HG02943 (cell line): ENCODE results near the gene SPATS2L.

ENCODE experiments used
- ATAC-seq: cut with Tn5 transposase; IDR thresholded peaks from one replicate; pipeline ENCODE4 v1.9.1; 2021; ENCODE audit warnings: mild to moderate bottlenecking, low read depth, moderate library complexity; ENCODE audit not compliant: unreplicated experiment

The SPATS2L gene

GRCh38 chr2:200348897-200349563 is 42.5 kb downstream of the SPATS2L start:
- ATAC-seq: no peak

- ATAC-seq: no peak
Observed at GRCh38 chr2:200349868-200350267, 43.4 kb downstream of the SPATS2L start.

- no peak for ATAC-seq
Observed at GRCh38 chr2:200350850-200351285, 44.4 kb downstream of the SPATS2L start.

- ATAC-seq: no peak
Observed at GRCh38 chr2:200351815-200352214, 45.3 kb downstream of the SPATS2L start.

- ATAC-seq: no peak
Observed at GRCh38 chr2:200352636-200353035, 46.1 kb downstream of the SPATS2L start.

GRCh38 chr2:200353120-200353519 is 46.6 kb downstream of the SPATS2L start:
- ATAC-seq: no peak

GRCh38 chr2:200353874-200354273 is 47.4 kb downstream of the SPATS2L start:
- ATAC-seq: no peak

GRCh38 chr2:200354833-200355751 is 48.6 kb downstream of the SPATS2L start:
- ATAC-seq: no peak

- ATAC-seq: no peak
Observed at GRCh38 chr2:200356321-200356720, 49.8 kb downstream of the SPATS2L start.

GRCh38 chr2:200356857-200357384 is 50.4 kb downstream of the SPATS2L start:
- no peak for ATAC-seq

- ATAC-seq: no peak
Observed at GRCh38 chr2:200357845-200358244, 51.4 kb downstream of the SPATS2L start.

- no peak for ATAC-seq
Observed at GRCh38 chr2:200359552-200359951, 53.1 kb downstream of the SPATS2L start.

GRCh38 chr2:200360364-200360763 is 53.9 kb downstream of the SPATS2L start:
- ATAC-seq: no peak

- no peak for ATAC-seq
Observed at GRCh38 chr2:200362202-200362917, 55.9 kb downstream of the SPATS2L start.

- ATAC-seq: no peak
Observed at GRCh38 chr2:200363279-200363678, 56.8 kb downstream of the SPATS2L start.

GRCh38 chr2:200364142-200364541 is 57.6 kb downstream of the SPATS2L start:
- no peak for ATAC-seq

GRCh38 chr2:200364620-200365019 is 58.1 kb downstream of the SPATS2L start:
- ATAC-seq: no peak

GRCh38 chr2:200365209-200365608 is 58.7 kb downstream of the SPATS2L start:
- no peak for ATAC-seq

- no peak for ATAC-seq
Observed at GRCh38 chr2:200367155-200367554, 60.7 kb downstream of the SPATS2L start.

GRCh38 chr2:200369886-200370285 is 63.4 kb downstream of the SPATS2L start:
- ATAC-seq: no peak

GRCh38 chr2:200373231-200373630 is 66.7 kb downstream of the SPATS2L start:
- ATAC-seq: no peak
